ENCODE results near the gene CAMK1D.
"Not testable (repeated sequence)": the region's sequence is repeated elsewhere in the genome, so short reads cannot be mapped to it uniquely, and the experiment has no call there.

The CAMK1D gene

DNA sequence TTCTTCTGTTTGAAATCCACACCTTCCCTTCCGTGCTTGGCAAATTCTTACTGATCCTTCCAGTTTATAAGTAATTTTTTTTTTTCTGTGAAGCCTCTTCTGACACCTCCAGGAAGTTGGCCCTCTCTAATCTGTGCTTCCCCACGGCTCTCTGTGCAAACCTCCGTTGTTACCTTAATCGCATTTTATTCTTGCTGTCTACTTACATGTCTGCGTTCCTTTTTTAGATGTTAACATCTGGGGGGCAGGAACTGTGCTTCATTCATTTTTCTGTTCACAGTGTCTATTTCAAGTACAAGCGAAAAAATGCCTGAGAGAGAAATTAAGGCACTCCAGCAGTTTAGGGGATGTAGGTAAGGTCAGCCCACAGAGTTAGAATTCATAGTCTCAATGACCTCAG, 8.4 kb upstream of the CAMK1D start:
- no peak for DNase-seq (ENCODE audit: low spot score)

DNA sequence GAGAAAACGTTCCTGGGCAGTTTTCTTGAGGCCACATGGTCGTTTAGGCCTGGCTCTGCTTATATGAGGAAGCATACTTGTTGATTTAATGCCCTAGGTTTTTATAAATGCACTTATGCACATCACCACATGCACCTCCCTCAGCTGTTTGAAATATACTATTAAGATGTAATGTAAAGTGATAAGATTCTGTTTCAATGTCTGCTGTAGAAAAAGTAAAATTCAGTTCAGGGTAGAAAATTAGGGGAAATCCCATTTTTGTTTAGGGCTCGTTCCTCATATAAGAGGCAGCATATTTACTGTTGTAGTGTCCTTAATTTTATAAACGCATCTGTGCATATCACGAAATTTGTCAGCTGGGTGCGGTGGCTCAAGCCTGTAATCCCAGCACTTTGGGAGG, 7.8 kb upstream of the CAMK1D start:
- no peak for DNase-seq (ENCODE audit: low spot score)

- DNase-seq (ENCODE audit: low spot score) = no peak
Measured at GRCh38 chr10:12344375-12345110, 4.8 kb upstream of the CAMK1D start.

GRCh38 chr10:12346707-12347106, 2.6 kb upstream of the CAMK1D start:
- no peak for DNase-seq (ENCODE audit: low spot score)

GRCh38 chr10:12348294-12348869, 965 bp upstream of the CAMK1D start:
- no peak for DNase-seq (ENCODE audit: low spot score)

- DNase-seq (ENCODE audit: low spot score) = no peak
Measured at GRCh38 chr10:12349629-12350166, 351 bp downstream of the CAMK1D start.

- peak; percentile 69 for DNase-seq (ENCODE audit: low spot score)
Measured at GRCh38 chr10:12350167-12350872, 973 bp downstream of the CAMK1D start.

- no peak for DNase-seq (ENCODE audit: low spot score)
Measured at GRCh38 chr10:12350925-12351324, 1.6 kb downstream of the CAMK1D start.

- no peak for DNase-seq (ENCODE audit: low spot score)
Measured at GRCh38 chr10:12351447-12351846, 2.1 kb downstream of the CAMK1D start.

GRCh38 chr10:12351889-12352288, 2.5 kb downstream of the CAMK1D start:
- no peak for DNase-seq (ENCODE audit: low spot score)

DNA sequence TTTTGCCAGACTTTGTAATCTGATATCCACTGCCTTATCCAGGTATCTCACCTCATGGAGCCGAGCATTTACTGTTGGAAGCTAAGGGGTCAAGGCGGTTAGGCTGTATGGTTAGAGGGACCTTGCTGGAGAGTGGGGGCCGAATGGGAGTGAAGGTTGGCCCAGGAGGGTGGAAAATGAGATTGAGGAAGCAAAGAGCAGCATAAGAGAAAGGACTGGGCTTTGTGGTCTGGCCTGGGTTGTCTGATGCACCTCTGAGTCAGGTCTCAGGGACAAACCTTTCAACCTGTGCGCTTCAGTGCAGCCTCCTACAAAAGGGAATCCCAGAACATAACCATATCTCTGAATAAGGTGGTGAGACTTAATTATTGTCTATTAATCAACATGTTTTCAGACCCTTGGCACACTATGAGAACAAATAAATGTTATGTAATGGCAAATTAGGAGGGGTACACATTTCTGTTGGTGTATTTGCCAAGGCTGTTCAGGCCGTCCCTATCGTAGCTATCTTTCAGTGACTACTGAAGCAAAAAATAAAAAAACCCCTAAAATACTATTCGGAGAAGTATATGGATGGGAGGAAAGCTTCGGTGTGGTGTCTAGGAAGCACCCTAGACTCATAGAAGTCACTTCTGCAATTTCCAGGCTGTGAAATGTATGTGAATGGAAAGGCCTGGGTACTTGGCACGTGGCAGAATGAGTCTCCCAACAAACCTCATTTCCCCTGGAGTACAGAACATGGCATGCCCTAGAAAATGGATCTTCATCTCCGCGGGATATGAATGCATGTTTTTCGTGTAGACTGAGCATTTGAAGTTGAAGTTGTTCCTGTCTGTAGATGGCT, 4.3 kb downstream of the CAMK1D start:
- DNase-seq (ENCODE audit: low spot score) = no peak

GRCh38 chr10:12354696-12355095, 5.3 kb downstream of the CAMK1D start:
- not testable (repeated sequence) for DNase-seq (ENCODE audit: low spot score)

DNA sequence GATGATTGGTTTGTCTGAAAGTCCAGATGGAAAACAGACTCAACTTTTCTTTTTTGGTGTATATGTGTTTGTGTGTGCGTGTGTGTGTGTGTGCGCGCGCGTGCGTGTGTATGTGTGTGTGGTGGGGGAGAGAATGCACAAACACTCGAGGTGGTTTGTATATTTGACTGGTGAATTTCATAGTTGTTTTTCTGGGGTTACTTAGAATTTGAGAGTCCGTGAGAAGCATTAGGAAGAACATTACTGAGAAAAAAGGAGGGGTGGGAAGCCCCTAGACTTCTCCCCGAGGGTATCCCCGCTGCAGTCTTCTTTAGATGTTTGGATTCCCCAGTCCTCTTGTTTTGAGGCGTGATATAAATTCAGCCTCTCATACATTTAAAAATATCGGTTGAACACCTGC, 6.0 kb downstream of the CAMK1D start:
- no peak for DNase-seq (ENCODE audit: low spot score)

GRCh38 chr10:12357525-12358151, 8.3 kb downstream of the CAMK1D start:
- DNase-seq (ENCODE audit: low spot score) = no peak

- no peak for DNase-seq (ENCODE audit: low spot score)
Measured at GRCh38 chr10:12358863-12359564, 9.7 kb downstream of the CAMK1D start.

DNA sequence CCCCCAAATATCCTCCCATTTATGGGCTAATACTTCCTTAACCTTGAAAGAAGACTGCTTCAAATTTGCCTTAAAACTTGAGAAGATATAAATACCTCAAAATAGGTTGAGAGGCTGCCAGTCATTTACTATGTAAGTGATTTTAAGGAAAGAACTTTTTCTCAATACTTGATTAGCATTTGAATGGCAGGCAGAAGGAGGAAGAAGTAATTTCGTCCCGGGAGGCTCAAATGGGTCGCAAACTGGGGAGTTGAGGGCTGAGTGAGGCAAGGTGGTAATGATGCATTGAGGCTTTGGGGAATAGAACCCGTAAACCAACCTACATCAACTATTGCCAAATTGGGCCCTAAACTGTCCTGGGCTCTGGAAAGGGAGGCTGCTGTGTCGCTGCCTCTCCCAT, 11.1 kb downstream of the CAMK1D start:
- no peak for DNase-seq (ENCODE audit: low spot score)

GRCh38 chr10:12361115-12361514, 11.8 kb downstream of the CAMK1D start:
- not testable (repeated sequence) for DNase-seq (ENCODE audit: low spot score)

DNA sequence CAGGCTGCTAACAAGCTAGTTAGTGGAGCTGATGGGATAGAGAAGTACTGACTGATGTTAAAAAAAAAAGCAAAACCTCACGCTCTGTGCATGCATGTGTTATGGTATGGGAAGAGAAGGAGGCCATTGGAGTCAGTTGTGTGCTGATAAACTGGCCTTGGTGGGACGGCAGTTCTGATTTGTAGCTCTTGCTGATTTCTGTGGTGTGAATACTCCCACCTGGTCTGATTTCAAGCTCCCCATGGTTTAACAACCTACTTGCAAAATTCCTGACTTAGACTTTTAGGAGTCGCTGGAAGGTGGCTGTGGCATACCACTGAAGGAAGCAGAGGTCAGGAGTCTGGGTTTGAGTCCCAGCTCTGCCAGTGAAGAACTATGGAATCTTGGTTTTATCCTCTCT, 15.2 kb downstream of the CAMK1D start:
- DNase-seq (ENCODE audit: low spot score) = no peak

- DNase-seq (ENCODE audit: low spot score) = no peak
Measured at GRCh38 chr10:12367272-12367671, 17.9 kb downstream of the CAMK1D start.

DNA sequence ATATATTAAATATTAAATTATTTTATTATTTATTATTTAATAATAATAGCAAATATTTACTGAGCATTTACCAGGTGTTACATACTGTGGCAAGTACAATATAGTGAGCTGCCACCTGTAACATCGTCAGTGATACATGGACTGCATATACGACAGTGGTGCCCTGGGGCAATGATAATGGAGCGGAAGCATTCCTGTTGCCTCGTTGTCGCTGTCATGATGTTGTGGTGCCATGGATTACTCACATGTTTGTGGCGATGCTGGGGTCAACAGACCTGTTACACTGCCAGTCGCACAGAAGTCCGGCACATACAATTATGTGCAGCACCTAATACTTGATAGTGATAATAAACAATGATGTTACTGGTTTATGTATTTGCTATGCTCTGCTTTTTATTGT, 20.6 kb downstream of the CAMK1D start:
- DNase-seq (ENCODE audit: low spot score) = no peak

DNA sequence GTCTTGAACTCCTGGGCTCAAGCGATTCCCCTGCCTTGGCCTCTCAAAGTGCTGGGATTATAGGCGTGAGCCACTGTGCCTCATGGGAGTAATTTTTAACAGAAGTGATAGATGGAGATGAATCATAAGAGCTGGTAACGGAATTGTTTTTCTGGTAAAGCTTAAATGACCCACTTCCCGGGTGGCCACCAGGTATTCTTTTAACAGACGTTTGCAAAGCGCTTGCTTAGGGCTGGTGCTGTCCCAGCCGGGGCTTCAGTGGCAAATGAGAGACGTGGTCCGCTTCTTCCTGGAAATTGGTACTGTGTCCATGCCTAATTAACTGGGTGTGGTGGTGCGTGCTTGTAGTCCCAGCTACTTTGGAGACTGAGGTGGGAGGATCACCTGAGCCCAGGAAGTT, 23.5 kb downstream of the CAMK1D start:
- no peak for DNase-seq (ENCODE audit: low spot score)

Measured in RKO (cell line).